Glutamatergic neuron (in vitro differentiated cells): ENCODE results near the gene CENPK. TPM values are rescaled to one million over a fixed set of nuclear protein-coding genes. Genes with fewer than 3 reads are reported as not detected.
"Not testable (repeated sequence)": the region's sequence is repeated elsewhere in the genome, so short reads cannot be mapped to it uniquely, and the experiment has no call there.

ENCODE experiments used
- DNase-seq: peaks from one replicate; pipeline ENCODE4 v3.0.0; 2022
- H3K27ac Mint-ChIP-seq: one replicate; pipeline ENCODE4 v1.8.0; 2020; ENCODE audit warnings: mild to moderate bottlenecking, mixed read lengths, inconsistent platforms; ENCODE audit not compliant: unreplicated experiment
- H3K27me3 Mint-ChIP-seq: one replicate; pipeline ENCODE4 v1.8.0; 2020; ENCODE audit warnings: mild to moderate bottlenecking, moderate library complexity, mixed read lengths, inconsistent platforms; ENCODE audit not compliant: unreplicated experiment
- H3K36me3 Mint-ChIP-seq: one replicate; pipeline ENCODE4 v1.8.0; 2020; ENCODE audit warnings: mild to moderate bottlenecking, mixed read lengths, inconsistent platforms; ENCODE audit not compliant: unreplicated experiment
- H3K4me1 Mint-ChIP-seq: one replicate; pipeline ENCODE4 v1.8.0; 2020; ENCODE audit warnings: mild to moderate bottlenecking, low read depth, mixed read lengths, inconsistent platforms; ENCODE audit not compliant: unreplicated experiment
- H3K4me3 Mint-ChIP-seq: one replicate; pipeline ENCODE4 v1.8.0; 2020; ENCODE audit warnings: mild to moderate bottlenecking, mixed read lengths, inconsistent platforms; ENCODE audit not compliant: unreplicated experiment
- H3K9me3 Mint-ChIP-seq: one replicate; pipeline ENCODE4 v1.8.0; 2020; ENCODE audit warnings: mild to moderate bottlenecking, moderate library complexity, mixed read lengths, inconsistent platforms; ENCODE audit not compliant: unreplicated experiment
- total RNA-seq: library from RNA; stranded (reverse); fragmentation: NEBNext Ultra II Directional; extraction: Animal tissue kit (Norgen Biotek cat#: 25700); gene quantifications from one replicate; pipeline ENCODE4 v1.2.1, GENCODE V29; 2021; ENCODE audit not compliant: unreplicated experiment
- TF ChIP-seq, protein P1 (sequence below): fragments of 200-600 bp; sonication (generic); IDR thresholded peaks from one replicate; pipeline ENCODE4 v1.5.0; 2021; ENCODE audit not compliant: partially characterized antibody, unreplicated experiment

The CENPK gene
- total RNA-seq, 1 donor from 2014 or later = 11.9 TPM

DNA sequence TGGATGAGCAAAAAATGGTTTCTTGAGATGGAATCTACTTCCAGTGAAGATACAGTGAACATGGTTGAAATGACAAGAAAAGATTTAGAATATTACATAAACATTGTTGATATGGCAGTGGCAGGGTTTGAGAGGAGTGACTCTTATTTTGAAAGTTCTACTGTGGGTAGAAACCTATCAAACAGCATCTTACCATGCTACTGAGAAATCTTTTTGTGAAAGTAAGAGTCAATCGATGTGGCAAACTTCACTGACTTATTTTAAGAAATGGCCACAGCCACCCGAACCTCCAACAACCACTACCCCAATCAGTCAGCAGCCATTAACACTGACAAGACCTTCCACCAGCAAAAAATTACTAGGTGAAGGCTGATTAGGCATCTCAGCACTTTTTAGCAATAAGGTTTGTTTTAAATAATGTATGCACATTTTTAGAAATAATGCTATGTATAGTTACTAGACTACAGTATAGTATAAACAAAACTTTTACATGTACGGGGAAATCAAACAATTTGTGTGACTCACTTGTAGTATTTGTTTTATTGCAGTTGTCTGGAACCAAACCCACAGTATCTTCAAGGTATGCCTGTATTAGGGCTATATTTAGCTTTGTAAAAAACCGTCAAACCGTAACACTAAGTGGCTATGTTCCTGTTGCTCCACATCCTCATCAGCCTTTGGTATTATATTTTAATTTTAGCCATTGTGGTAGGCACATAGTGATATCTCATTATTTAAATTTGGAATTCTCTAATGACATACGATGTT lies 50.6 kb downstream of the CENPK start:
- Mint-ChIP-seq H3K27me3 (no peaks in the 10 kb centered on the region), H3K9me3 (no peaks in the 10 kb centered on the region), H3K27ac (no peak overlapping the region), H3K4me3 (no peak overlapping the region), H3K36me3 (no peaks in the 10 kb centered on the region), H3K4me1 (no peaks in the 10 kb centered on the region)
- DNase-seq = no peak
- TF ChIP-seq, protein P1, sequence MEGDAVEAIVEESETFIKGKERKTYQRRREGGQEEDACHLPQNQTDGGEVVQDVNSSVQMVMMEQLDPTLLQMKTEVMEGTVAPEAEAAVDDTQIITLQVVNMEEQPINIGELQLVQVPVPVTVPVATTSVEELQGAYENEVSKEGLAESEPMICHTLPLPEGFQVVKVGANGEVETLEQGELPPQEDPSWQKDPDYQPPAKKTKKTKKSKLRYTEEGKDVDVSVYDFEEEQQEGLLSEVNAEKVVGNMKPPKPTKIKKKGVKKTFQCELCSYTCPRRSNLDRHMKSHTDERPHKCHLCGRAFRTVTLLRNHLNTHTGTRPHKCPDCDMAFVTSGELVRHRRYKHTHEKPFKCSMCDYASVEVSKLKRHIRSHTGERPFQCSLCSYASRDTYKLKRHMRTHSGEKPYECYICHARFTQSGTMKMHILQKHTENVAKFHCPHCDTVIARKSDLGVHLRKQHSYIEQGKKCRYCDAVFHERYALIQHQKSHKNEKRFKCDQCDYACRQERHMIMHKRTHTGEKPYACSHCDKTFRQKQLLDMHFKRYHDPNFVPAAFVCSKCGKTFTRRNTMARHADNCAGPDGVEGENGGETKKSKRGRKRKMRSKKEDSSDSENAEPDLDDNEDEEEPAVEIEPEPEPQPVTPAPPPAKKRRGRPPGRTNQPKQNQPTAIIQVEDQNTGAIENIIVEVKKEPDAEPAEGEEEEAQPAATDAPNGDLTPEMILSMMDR = no peak

DNA sequence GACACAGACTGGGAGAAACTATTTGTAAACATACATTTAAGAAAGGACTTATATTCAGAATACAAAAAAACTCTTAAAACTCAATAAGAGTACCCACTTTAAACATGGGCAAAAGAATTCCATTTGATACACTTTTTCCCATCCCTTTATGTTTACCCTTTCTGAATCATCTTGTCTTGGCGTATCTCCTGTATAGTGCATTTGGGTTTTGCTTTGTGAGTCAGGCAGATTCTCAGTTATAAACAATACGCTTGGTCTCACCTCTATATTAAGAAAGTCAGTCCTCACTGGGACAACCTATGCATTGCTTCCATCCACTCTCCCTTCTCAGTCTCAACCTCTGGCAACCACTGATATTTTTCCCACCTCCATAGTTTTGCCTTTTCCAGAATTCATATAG lies 54.0 kb downstream of the CENPK start:
- Mint-ChIP-seq H3K4me3 (no peak overlapping the region), H3K4me1 (peaks cover 2% of the 10 kb centered on the region), H3K27me3 (no peaks in the 10 kb centered on the region), H3K27ac (no peak overlapping the region), H3K9me3 (no peaks in the 10 kb centered on the region), H3K36me3 (no peaks in the 10 kb centered on the region)
- TF ChIP-seq, protein P1 = no peak
- no peak for DNase-seq

DNA sequence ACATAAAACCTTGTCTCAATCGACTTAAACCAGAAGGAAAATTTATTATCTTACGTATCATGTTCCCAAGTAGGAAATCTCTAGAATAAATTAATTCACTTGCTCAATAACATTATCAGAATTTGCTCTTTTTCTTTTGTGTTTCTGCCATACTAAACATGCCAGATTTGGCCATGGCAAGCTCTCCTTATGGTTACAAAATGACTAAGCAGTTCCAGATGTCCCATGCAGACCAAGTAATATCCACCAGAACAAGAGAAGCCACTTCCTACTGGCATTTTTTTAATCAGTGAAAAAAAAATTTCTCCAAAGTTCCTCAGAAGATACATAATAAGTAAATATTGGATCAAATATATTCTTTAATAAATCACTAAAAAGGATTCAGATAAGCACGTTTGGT lies 56.0 kb downstream of the CENPK start:
- Mint-ChIP-seq H3K36me3 (no peaks in the 10 kb centered on the region), H3K27ac (no peak overlapping the region), H3K4me1 (peaks cover 2% of the 10 kb centered on the region), H3K27me3 (no peaks in the 10 kb centered on the region), H3K4me3 (no peak overlapping the region), H3K9me3 (no peaks in the 10 kb centered on the region)
- no peak for DNase-seq
- TF ChIP-seq, protein P1 = no peak

DNA sequence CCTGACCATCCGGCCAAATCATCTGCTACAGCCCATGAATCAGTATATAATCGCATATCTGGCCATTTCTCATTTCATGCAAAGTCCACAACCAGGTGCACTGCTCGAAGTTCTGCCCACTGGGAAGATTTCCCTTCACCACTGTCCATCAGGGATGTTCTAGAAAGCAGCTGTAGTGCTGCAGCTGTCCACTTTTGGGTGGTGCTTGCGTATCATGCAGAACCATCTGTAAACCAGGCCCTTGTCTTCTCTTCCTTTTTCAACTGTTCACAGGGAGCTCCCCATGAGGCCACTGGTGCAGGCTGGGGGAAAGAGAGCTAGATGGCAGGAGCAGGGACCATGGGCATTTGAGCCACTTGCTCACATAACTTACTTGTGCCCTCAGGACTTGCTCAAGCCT lies 73.8 kb downstream of the CENPK start:
- Mint-ChIP-seq H3K27me3 (no peaks in the 10 kb centered on the region), H3K4me1 (no peaks in the 10 kb centered on the region), H3K4me3 (no peak overlapping the region), H3K27ac (no peak overlapping the region), H3K9me3 (no peaks in the 10 kb centered on the region), H3K36me3 (no peaks in the 10 kb centered on the region)
- TF ChIP-seq, protein P1 = no peak
- no peak for DNase-seq

DNA sequence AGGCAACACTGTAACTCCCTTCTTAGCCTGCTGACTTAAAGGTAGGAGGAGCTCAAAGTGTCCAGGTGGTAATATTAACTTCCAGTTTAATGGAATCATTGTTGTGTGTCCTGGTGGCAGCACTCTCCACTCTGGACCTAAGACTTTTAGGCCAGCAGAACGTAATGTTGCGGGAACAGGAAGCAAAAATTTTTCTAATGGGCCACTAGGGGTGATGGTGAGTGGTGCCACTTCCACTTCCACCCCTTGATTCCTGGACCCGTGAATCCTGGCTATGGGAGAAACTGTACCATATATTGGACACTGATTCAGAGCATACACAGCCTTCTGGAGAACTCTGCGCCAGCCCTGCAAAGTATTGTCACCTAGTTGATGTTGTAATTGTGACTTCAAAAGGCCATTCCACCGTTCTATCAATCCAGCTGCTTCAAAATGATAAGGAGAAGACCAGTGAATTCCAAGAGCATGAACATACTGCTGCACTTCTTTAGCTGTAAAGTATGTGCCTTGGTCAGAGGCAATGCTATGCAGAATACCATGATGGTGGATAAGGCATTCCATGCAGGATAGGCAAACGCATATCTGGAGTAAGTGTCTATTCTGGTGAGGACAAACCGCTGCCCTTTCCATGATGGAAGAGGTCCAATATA lies 74.8 kb downstream of the CENPK start:
- H3K36me3 Mint-ChIP-seq, DNase-seq, H3K4me3 Mint-ChIP-seq, H3K27ac Mint-ChIP-seq, H3K9me3 Mint-ChIP-seq, H3K4me1 Mint-ChIP-seq, H3K27me3 Mint-ChIP-seq: not testable (repeated sequence)
- TF ChIP-seq, protein P1 = peak; percentile 27

DNA sequence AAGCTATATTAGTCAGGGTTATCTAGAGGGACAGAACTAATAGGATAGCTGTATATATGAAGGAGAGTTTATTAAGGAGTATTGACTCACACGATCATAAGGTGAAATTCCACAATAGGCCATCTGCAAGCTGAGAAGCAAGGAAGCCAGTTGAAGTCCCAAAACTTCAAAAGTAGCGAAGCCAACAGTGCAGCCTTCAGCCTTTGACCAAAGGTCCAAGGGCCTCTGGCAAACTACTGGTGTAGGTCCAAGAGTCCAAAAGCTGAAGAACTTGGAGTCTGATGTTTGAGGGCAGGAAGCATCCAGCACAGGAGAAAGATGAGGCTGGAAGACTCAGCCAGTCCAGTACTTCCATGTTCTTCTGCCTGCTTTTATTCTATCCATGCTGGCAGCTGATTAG lies 76.2 kb downstream of the CENPK start:
- H3K4me1 Mint-ChIP-seq = peaks cover 12% of the 10 kb centered on the region
- not testable (repeated sequence) for H3K36me3 Mint-ChIP-seq, H3K9me3 Mint-ChIP-seq, H3K4me3 Mint-ChIP-seq, H3K27me3 Mint-ChIP-seq, DNase-seq, H3K27ac Mint-ChIP-seq
